Adrenal gland (tissue), 5 donors: ENCODE data around the gene ADARB2.

ENCODE experiments used
- POLR2A ChIP-seq, 2 donors: fragments of 450-650 bp; IDR thresholded peaks; one replicate each; pipeline ENCODE4 v1.6.1; 2017; ENCODE audit warnings: antibody characterized with exemption in 2 of 2, mild to moderate bottlenecking in 2 of 2, moderate library complexity in 1 of 2
- TF ChIP-seq, protein P1 (sequence below), 6 experiments: fragments of 450-650 bp in 4 of 6; fragments of 200-600 bp in 2 of 6; sonication (generic) in 1 of 6; IDR thresholded peaks; 1 replicate in 5 of 6; 2 replicates in 1 of 6; pipeline versions ENCODE4 v1.5.1 to v1.8.0; 2016 to 2021; ENCODE audit warnings: antibody characterized with exemption in 6 of 6, mild to moderate bottlenecking in 2 of 6, moderate library complexity in 1 of 6
- donor health status: DM: no; HTN: no; CAD: no.

DNA sequence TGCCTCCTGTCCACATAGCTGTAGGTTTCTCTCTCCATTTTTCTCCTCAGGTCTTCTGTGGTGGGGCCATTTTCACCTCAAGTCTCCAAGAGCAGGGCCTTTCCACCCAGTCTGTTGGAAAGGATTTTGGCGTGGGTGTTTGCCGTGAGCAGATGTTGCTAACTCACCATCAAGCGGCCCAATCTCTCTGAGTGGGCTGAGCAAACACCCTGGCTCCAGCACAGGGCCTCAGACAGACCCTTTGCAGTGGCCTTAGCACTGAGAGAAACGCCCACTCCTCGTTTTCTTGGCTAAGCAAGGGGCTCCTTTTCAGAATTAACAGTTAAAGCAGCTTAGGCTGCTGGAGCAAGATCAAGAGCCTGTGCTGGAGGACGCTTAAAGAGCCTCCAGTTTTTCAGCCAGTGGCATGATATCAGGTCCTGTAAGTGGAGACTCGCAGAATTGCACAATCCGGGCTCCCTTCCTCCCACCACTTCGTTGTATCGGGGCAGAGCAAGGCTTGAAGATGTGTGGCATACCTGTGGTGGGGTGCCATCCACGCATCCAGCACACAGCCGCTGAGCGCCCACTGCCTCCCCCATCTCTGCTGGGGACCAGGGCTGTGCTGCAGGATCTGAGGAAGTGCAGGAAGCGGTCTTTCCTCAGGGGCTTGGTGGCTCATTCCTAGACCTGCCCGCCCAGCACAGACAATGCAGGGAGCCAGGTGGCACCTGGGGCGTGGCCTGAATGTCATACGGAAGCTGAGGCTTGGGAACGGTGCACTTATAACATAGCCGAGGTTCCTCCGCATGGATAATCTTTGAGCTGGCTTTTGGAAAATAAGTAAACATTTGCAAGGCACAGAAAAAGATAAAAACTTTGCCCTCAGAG, 142.7 kb downstream of the ADARB2 start:
- TF ChIP-seq, protein P1, sequence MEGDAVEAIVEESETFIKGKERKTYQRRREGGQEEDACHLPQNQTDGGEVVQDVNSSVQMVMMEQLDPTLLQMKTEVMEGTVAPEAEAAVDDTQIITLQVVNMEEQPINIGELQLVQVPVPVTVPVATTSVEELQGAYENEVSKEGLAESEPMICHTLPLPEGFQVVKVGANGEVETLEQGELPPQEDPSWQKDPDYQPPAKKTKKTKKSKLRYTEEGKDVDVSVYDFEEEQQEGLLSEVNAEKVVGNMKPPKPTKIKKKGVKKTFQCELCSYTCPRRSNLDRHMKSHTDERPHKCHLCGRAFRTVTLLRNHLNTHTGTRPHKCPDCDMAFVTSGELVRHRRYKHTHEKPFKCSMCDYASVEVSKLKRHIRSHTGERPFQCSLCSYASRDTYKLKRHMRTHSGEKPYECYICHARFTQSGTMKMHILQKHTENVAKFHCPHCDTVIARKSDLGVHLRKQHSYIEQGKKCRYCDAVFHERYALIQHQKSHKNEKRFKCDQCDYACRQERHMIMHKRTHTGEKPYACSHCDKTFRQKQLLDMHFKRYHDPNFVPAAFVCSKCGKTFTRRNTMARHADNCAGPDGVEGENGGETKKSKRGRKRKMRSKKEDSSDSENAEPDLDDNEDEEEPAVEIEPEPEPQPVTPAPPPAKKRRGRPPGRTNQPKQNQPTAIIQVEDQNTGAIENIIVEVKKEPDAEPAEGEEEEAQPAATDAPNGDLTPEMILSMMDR (IDR thresholded peaks at IDR 0.05) = no peak
- no peak for TF ChIP-seq POLR2A (IDR thresholded peaks at IDR 0.05)
